Esophagus squamous epithelium (tissue), 5 donors: ENCODE results near the gene CDON. TPM values are rescaled to one million over a fixed set of nuclear protein-coding genes. Genes with fewer than 3 reads are reported as not detected.

ENCODE experiments used
- DNase-seq: peaks from one replicate; lab custom pipeline; 2025; lab: John Stamatoyannopoulos, UW
- H3K27ac ChIP-seq, 4 donors: fragments of 200-600 bp; sonication (generic); one replicate each; pipeline ENCODE4 v1.5.1; 2016 to 2019; ENCODE audit warnings: mild to moderate bottlenecking in 1 of 4
- H3K27me3 ChIP-seq, 4 donors: fragments of 200-600 bp; sonication (generic); 1 replicate in 3 of 4; 2 replicates in 1 of 4; pipeline versions ENCODE4 v1.5.1 to v1.6.0; 2017 to 2021; ENCODE audit warnings: antibody characterized with exemption in 1 of 4
- H3K36me3 ChIP-seq, 3 donors: fragments of 200-600 bp; sonication (generic); one replicate each; pipeline ENCODE4 v1.5.1; 2016 to 2019
- H3K4me1 ChIP-seq, 3 donors: fragments of 200-600 bp; sonication (generic); one replicate each; pipeline ENCODE4 v1.5.1; 2017 to 2019
- H3K4me3 ChIP-seq, 4 donors: fragments of 200-600 bp; sonication (generic); 1 replicate in 3 of 4; 2 replicates in 1 of 4; pipeline ENCODE4 v1.5.1; 2016 to 2019; ENCODE audit warnings: mild to moderate bottlenecking in 2 of 4, moderate library complexity in 1 of 4
- H3K9me3 ChIP-seq, 3 donors: fragments of 200-600 bp; sonication (generic); one replicate each; pipeline ENCODE4 v1.5.1; 2016 to 2019
- CTCF ChIP-seq, 6 experiments: fragments of 450-650 bp in 4 of 6; fragments of 200-600 bp in 2 of 6; sonication (generic) in 2 of 6; IDR thresholded peaks; one replicate each; pipeline ENCODE4 v1.5.1; 2016 to 2019; ENCODE audit warnings: antibody characterized with exemption in 6 of 6, mild to moderate bottlenecking in 4 of 6, moderate library complexity in 4 of 6
- POLR2A ChIP-seq, 4 donors: fragments of 450-650 bp; IDR thresholded peaks; one replicate each; pipeline ENCODE4 v1.6.1; 2017; ENCODE audit warnings: antibody characterized with exemption in 4 of 4, mild to moderate bottlenecking in 4 of 4, moderate library complexity in 3 of 4
- WGBS, 2 donors: methylation state at CpG; one replicate each; pipeline ENCODE4 v1.1.5; 2018; 5-methylcytosine and 5-hydroxymethylcytosine counted together
- intact Hi-C: fragments of 100-400 bp; cut with DNase I; formaldehyde crosslinking; loops from one replicate; pipeline ENCODE4 v1.15.0; 2022
- total RNA-seq, 4 donors: library from RNA; depleted of rRNA; stranded (reverse); fragments of >200 nt; gene quantifications; one replicate each; pipeline ENCODE4 v1.1.0, GENCODE V29; 2016
- donor health status: DM: yes; HTN: yes; CAD: no.

The CDON gene
- total RNA-seq, 4 donors from 2014 or later: 2.5 to 5.5 (median 3.4) TPM

GRCh38 chr11:126026579-126026978 is 36.1 kb downstream of the CDON start:
- no peaks in the 10 kb centered on the region for H3K9me3 ChIP-seq
- no peaks in the 10 kb centered on the region for H3K36me3 ChIP-seq
- no peak overlapping the region for H3K27ac ChIP-seq
- no peaks in the 10 kb centered on the region for H3K27me3 ChIP-seq
- no peak for TF ChIP-seq POLR2A (IDR thresholded peaks at IDR 0.05)
- no peak for TF ChIP-seq CTCF (IDR thresholded peaks at IDR 0.05)
- no peak for DNase-seq
- WGBS, 2 donors: 33 to 44% methylated on average over 2 of the region's 2 CpGs
- H3K4me3 ChIP-seq: no peak overlapping the region
- H3K4me1 ChIP-seq: peaks cover 0 to 12% (median 0%) of the 10 kb centered on the region in 3 donors
- intact Hi-C loops: no loop called here

- DNase-seq: no peak
- TF ChIP-seq CTCF (IDR thresholded peaks at IDR 0.05) (no peak), POLR2A (IDR thresholded peaks at IDR 0.05) (no peak)
- H3K9me3 ChIP-seq: no peaks in the 10 kb centered on the region
- no peak overlapping the region for H3K4me3 ChIP-seq
- WGBS, 2 donors: 36 to 42% methylated on average over 1 of the region's 1 CpG
- H3K27ac ChIP-seq: no peak overlapping the region
- intact Hi-C loops: no loop called here
- H3K27me3 ChIP-seq: no peaks in the 10 kb centered on the region
- no peaks in the 10 kb centered on the region for H3K36me3 ChIP-seq
- H3K4me1 ChIP-seq: peaks cover 0 to 12% (median 0%) of the 10 kb centered on the region in 3 donors
These were observed 36.8 kb downstream of the CDON start for GRCh38 chr11:126025822-126026221.

GRCh38 chr11:126024123-126024522 is 38.5 kb downstream of the CDON start:
- Histone ChIP-seq H3K4me3 (no peak overlapping the region), H3K4me1 (peaks cover 0 to 12% (median 0%) of the 10 kb centered on the region in 3 donors), H3K9me3 (no peaks in the 10 kb centered on the region), H3K36me3 (peaks cover 0 to 9% (median under 1%) of the 10 kb centered on the region in 3 donors), H3K27me3 (no peaks in the 10 kb centered on the region), H3K27ac (no peak overlapping the region)
- 75 to 79% methylated on average over 5 of the region's 5 CpGs for WGBS, 2 donors
- TF ChIP-seq CTCF (IDR thresholded peaks at IDR 0.05): no peak
- no peak for TF ChIP-seq POLR2A (IDR thresholded peaks at IDR 0.05)
- intact Hi-C loops: no loop called here
- no peak for DNase-seq

- H3K4me3 ChIP-seq: no peak overlapping the region
- no peaks in the 10 kb centered on the region for H3K27me3 ChIP-seq
- no peak for DNase-seq
- TF ChIP-seq POLR2A (IDR thresholded peaks at IDR 0.05) (no peak), CTCF (IDR thresholded peaks at IDR 0.05) (no peak)
- no peak overlapping the region for H3K27ac ChIP-seq
- peaks cover 0 to 12% (median 0%) of the 10 kb centered on the region in 3 donors for H3K36me3 ChIP-seq
- WGBS, 2 donors: 87 to 100% methylated on average over 2 of the region's 2 CpGs
- no peaks in the 10 kb centered on the region for H3K4me1 ChIP-seq
- H3K9me3 ChIP-seq: no peaks in the 10 kb centered on the region
- intact Hi-C loops: no loop called here
These were observed 49.8 kb downstream of the CDON start for GRCh38 chr11:126012852-126013251.

- no peaks in the 10 kb centered on the region for H3K27me3 ChIP-seq
- intact Hi-C loops: no loop called here
- TF ChIP-seq POLR2A (IDR thresholded peaks at IDR 0.05) (no peak), CTCF (IDR thresholded peaks at IDR 0.05) (no peak)
- H3K9me3 ChIP-seq: no peaks in the 10 kb centered on the region
- H3K36me3 ChIP-seq: peaks cover 0 to 8% (median 0%) of the 10 kb centered on the region in 3 donors
- DNase-seq: no peak
- peaks cover 0 to 7% (median 0%) of the 10 kb centered on the region in 3 donors for H3K4me1 ChIP-seq
- H3K27ac ChIP-seq: no peak overlapping the region
- 45 to 46% methylated on average over 4 of the region's 4 CpGs for WGBS, 2 donors
- no peak overlapping the region for H3K4me3 ChIP-seq
These were observed 50.9 kb downstream of the CDON start for GRCh38 chr11:126011754-126012153.
